Naive B cell (primary cell): ENCODE results near the gene DNAH6. TPM values are rescaled to one million over a fixed set of nuclear protein-coding genes. Genes with fewer than 3 reads are reported as not detected.
"Not testable (repeated sequence)": the region's sequence is repeated elsewhere in the genome, so short reads cannot be mapped to it uniquely, and the experiment has no call there.

Experiments used
- ATAC-seq, 2 donors: fragments of 150-1000 bp; cut with Tn5 transposase; 2 replicates each; pipeline ENCODE4 v1.10.0; 2021; ENCODE audit warnings: low read depth in 2 of 2, mild to moderate bottlenecking in 2 of 2, moderate library complexity in 2 of 2
- DNase-seq: peaks from one replicate; pipeline ENCODE4 v3.0.0; 2022
- H3K27ac Mint-ChIP-seq, 6 donors: one replicate each; pipeline ENCODE4 v1.8.0; 2020 to 2022; ENCODE audit warnings: mild to moderate bottlenecking in 6 of 6, mixed read lengths in 6 of 6, moderate library complexity in 5 of 6, inconsistent platforms in 2 of 6
- H3K27me3 Mint-ChIP-seq, 3 donors: one replicate each; pipeline ENCODE4 v1.8.0; 2021 to 2022; ENCODE audit warnings: mixed read lengths in 3 of 3, mild to moderate bottlenecking in 1 of 3
- H3K36me3 Mint-ChIP-seq, 2 donors: one replicate each; pipeline ENCODE4 v1.8.0; 2020 to 2022; ENCODE audit warnings: mixed read lengths in 2 of 2, inconsistent platforms in 1 of 2, mild to moderate bottlenecking in 1 of 2
- H3K4me1 Mint-ChIP-seq, 3 donors: one replicate each; pipeline ENCODE4 v1.8.0; 2020 to 2022; ENCODE audit warnings: mixed read lengths in 3 of 3, inconsistent platforms in 1 of 3, mild to moderate bottlenecking in 1 of 3, moderate library complexity in 1 of 3
- H3K4me3 Mint-ChIP-seq, 8 donors: one replicate each; pipeline ENCODE4 v1.8.0; 2020 to 2022; ENCODE audit warnings: mild to moderate bottlenecking in 8 of 8, mixed read lengths in 8 of 8, moderate library complexity in 8 of 8, inconsistent platforms in 2 of 8
- H3K9me3 Mint-ChIP-seq, 7 donors: one replicate each; pipeline ENCODE4 v1.8.0; 2020 to 2022; ENCODE audit warnings: mixed read lengths in 7 of 7, mild to moderate bottlenecking in 5 of 7, inconsistent platforms in 2 of 7, moderate library complexity in 1 of 7
- polyA plus RNA-seq, 6 donors: library from polyadenylated mRNA; unstranded; fragments of 300-500 nt; fragmentation: Illumina TruSeq; gene quantifications; one replicate each; pipeline ENCODE4 v1.2.3, GENCODE V29; 2021; ENCODE audit warnings: low read depth in 6 of 6

DNAH6 gene
- polyA plus RNA-seq, 6 donors from 2014 or later: 0.23 to 0.69 (median 0.60) TPM; not detected in 2

GRCh38 chr2:84768840-84769239, 252.5 kb downstream of the DNAH6 start:
- Mint-ChIP-seq H3K4me3 (no peak overlapping the region), H3K27ac (peak overlapping the region in 1 of 6 donors; percentile 57), H3K36me3 (peaks cover 0 to 6% of the 10 kb centered on the region in 2 donors), H3K9me3 (peaks cover 10 to 44% (median 30%) of the 10 kb centered on the region in 7 donors), H3K27me3 (peaks cover 0 to 15% (median 9%) of the 10 kb centered on the region in 3 donors), H3K4me1 (no peaks in the 10 kb centered on the region)
- ATAC-seq: no peak
- DNase-seq: no peak

- Mint-ChIP-seq H3K9me3 (peaks cover 20 to 51% (median 43%) of the 10 kb centered on the region in 7 donors), H3K4me3 (no peak overlapping the region), H3K36me3 (peaks cover 6 to 10% of the 10 kb centered on the region in 2 donors), H3K27me3 (peaks cover 0 to 8% (median 6%) of the 10 kb centered on the region in 3 donors), H3K27ac (peak overlapping the region in 1 of 6 donors; percentile 79), H3K4me1 (no peaks in the 10 kb centered on the region)
- ATAC-seq: no peak
- no peak for DNase-seq
Observed at GRCh38 chr2:84770280-84770679, 254.0 kb downstream of the DNAH6 start.

- DNase-seq (no peak), ATAC-seq (no peak)
- Mint-ChIP-seq H3K4me3 (no peak overlapping the region), H3K27ac (no peak overlapping the region), H3K9me3 (peaks cover 20 to 60% (median 52%) of the 10 kb centered on the region in 7 donors), H3K4me1 (no peaks in the 10 kb centered on the region), H3K27me3 (peaks cover 0 to 6% (median 0%) of the 10 kb centered on the region in 3 donors), H3K36me3 (peaks cover 10 to 16% of the 10 kb centered on the region in 2 donors)
Observed at GRCh38 chr2:84771251-84771650, 255.0 kb downstream of the DNAH6 start.

- DNase-seq, H3K27ac Mint-ChIP-seq, ATAC-seq, H3K4me3 Mint-ChIP-seq, H3K4me1 Mint-ChIP-seq: not testable (repeated sequence)
- peaks cover 20 to 70% (median 59%) of the 10 kb centered on the region in 7 donors for H3K9me3 Mint-ChIP-seq
- peaks cover 10 to 22% of the 10 kb centered on the region in 2 donors for H3K36me3 Mint-ChIP-seq
- H3K27me3 Mint-ChIP-seq: peaks cover 0 to 10% (median 0%) of the 10 kb centered on the region in 3 donors
Observed at GRCh38 chr2:84773562-84773961, 257.3 kb downstream of the DNAH6 start.

GRCh38 chr2:84776011-84776410, 259.7 kb downstream of the DNAH6 start:
- peaks cover 19 to 62% (median 53%) of the 10 kb centered on the region in 7 donors for H3K9me3 Mint-ChIP-seq
- H3K4me1 Mint-ChIP-seq: peaks cover 14 to 17% (median 17%) of the 10 kb centered on the region in 3 donors
- peak overlapping the region in 1 of 8 donors; percentile 11 for H3K4me3 Mint-ChIP-seq
- H3K36me3 Mint-ChIP-seq: peaks cover 10 to 28% of the 10 kb centered on the region in 2 donors
- no peak for DNase-seq
- no peak overlapping the region for H3K27ac Mint-ChIP-seq
- no peak for ATAC-seq
- H3K27me3 Mint-ChIP-seq: peaks cover 0 to 10% (median 0%) of the 10 kb centered on the region in 3 donors

- Mint-ChIP-seq H3K36me3 (peaks cover 10 to 22% of the 10 kb centered on the region in 2 donors), H3K4me1 (peaks cover 28 to 44% (median 43%) of the 10 kb centered on the region in 3 donors), H3K27me3 (peaks cover 0 to 10% (median 0%) of the 10 kb centered on the region in 3 donors), H3K27ac (peak overlapping the region in 1 of 6 donors; percentile 44), H3K4me3 (peak overlapping the region in 2 of 8 donors; percentile 13 to 21), H3K9me3 (peaks cover 9 to 32% (median 29%) of the 10 kb centered on the region in 7 donors)
- ATAC-seq (no peak), DNase-seq (no peak)
Observed at GRCh38 chr2:84778911-84779690, 262.8 kb downstream of the DNAH6 start.

GRCh38 chr2:84779781-84780180, 263.5 kb downstream of the DNAH6 start:
- Mint-ChIP-seq H3K4me1 (peaks cover 28 to 44% (median 43%) of the 10 kb centered on the region in 3 donors), H3K36me3 (peaks cover 5 to 22% of the 10 kb centered on the region in 2 donors), H3K27ac (no peak overlapping the region), H3K9me3 (peaks cover 3 to 25% (median 22%) of the 10 kb centered on the region in 7 donors), H3K4me3 (no peak overlapping the region), H3K27me3 (peaks cover 0 to 10% (median 0%) of the 10 kb centered on the region in 3 donors)
- ATAC-seq (no peak), DNase-seq (no peak)

- peak overlapping the region in 4 of 6 donors; percentile 24 to 57 (median 36) for H3K27ac Mint-ChIP-seq
- peaks cover 0 to 5% (median 1%) of the 10 kb centered on the region in 7 donors for H3K9me3 Mint-ChIP-seq
- peak; percentile 94 to 98 for ATAC-seq
- peak overlapping the region in 6 of 8 donors; percentile 22 to 78 (median 44) for H3K4me3 Mint-ChIP-seq
- peaks cover 0 to 10% (median 0%) of the 10 kb centered on the region in 3 donors for H3K27me3 Mint-ChIP-seq
- H3K4me1 Mint-ChIP-seq: peaks cover 28 to 44% (median 43%) of the 10 kb centered on the region in 3 donors
- DNase-seq: peak; percentile 42
- H3K36me3 Mint-ChIP-seq: peaks cover 0 to 12% of the 10 kb centered on the region in 2 donors
Observed at GRCh38 chr2:84781942-84782716, 265.8 kb downstream of the DNAH6 start.

GRCh38 chr2:84782717-84783442, 266.6 kb downstream of the DNAH6 start:
- DNase-seq (no peak), ATAC-seq (no peak)
- H3K4me1 Mint-ChIP-seq: peaks cover 28 to 48% (median 43%) of the 10 kb centered on the region in 3 donors
- peak overlapping the region in 2 of 6 donors; percentile 25 to 57 for H3K27ac Mint-ChIP-seq
- peaks cover 0 to 2% (median 0%) of the 10 kb centered on the region in 7 donors for H3K9me3 Mint-ChIP-seq
- H3K4me3 Mint-ChIP-seq: peak overlapping the region in 3 of 8 donors; percentile 25 to 78 (median 34)
- peaks cover 0 to 7% (median 0%) of the 10 kb centered on the region in 3 donors for H3K27me3 Mint-ChIP-seq
- H3K36me3 Mint-ChIP-seq: peaks cover 0 to 6% of the 10 kb centered on the region in 2 donors

GRCh38 chr2:84785950-84786349, 269.7 kb downstream of the DNAH6 start:
- no peak for DNase-seq
- H3K36me3 Mint-ChIP-seq: no peaks in the 10 kb centered on the region
- no peak overlapping the region for H3K4me3 Mint-ChIP-seq
- H3K27ac Mint-ChIP-seq: no peak overlapping the region
- ATAC-seq: no peak
- peaks cover 15 to 32% (median 26%) of the 10 kb centered on the region in 3 donors for H3K4me1 Mint-ChIP-seq
- H3K9me3 Mint-ChIP-seq: peaks cover 0 to 2% (median 0%) of the 10 kb centered on the region in 7 donors
- H3K27me3 Mint-ChIP-seq: peaks cover 0 to 6% (median 0%) of the 10 kb centered on the region in 3 donors

GRCh38 chr2:84786601-84787000, 270.3 kb downstream of the DNAH6 start:
- DNase-seq: no peak
- H3K36me3 Mint-ChIP-seq: no peaks in the 10 kb centered on the region
- peaks cover 15 to 26% (median 21%) of the 10 kb centered on the region in 3 donors for H3K4me1 Mint-ChIP-seq
- no peak overlapping the region for H3K27ac Mint-ChIP-seq
- H3K4me3 Mint-ChIP-seq: no peak overlapping the region
- no peak for ATAC-seq
- peaks cover 0 to 6% (median 0%) of the 10 kb centered on the region in 3 donors for H3K27me3 Mint-ChIP-seq
- peaks cover 0 to 2% (median 0%) of the 10 kb centered on the region in 7 donors for H3K9me3 Mint-ChIP-seq

GRCh38 chr2:84788027-84788426, 271.7 kb downstream of the DNAH6 start:
- no peaks in the 10 kb centered on the region for H3K36me3 Mint-ChIP-seq
- no peak for ATAC-seq
- no peak for DNase-seq
- H3K9me3 Mint-ChIP-seq: peaks cover 0 to 3% (median 0%) of the 10 kb centered on the region in 7 donors
- H3K27me3 Mint-ChIP-seq: peaks cover 0 to 6% (median 0%) of the 10 kb centered on the region in 3 donors
- no peak overlapping the region for H3K4me3 Mint-ChIP-seq
- H3K4me1 Mint-ChIP-seq: peaks cover 1 to 11% (median 7%) of the 10 kb centered on the region in 3 donors
- H3K27ac Mint-ChIP-seq: peak overlapping the region in 1 of 6 donors; percentile 70
